GM19397 (cell line): ENCODE results near the gene ARHGEF3.

Experiments used
- ATAC-seq: cut with Tn5 transposase; IDR thresholded peaks from one replicate; pipeline ENCODE4 v1.9.1; 2021; ENCODE audit warnings: mild to moderate bottlenecking, moderate library complexity; ENCODE audit not compliant: unreplicated experiment

ARHGEF3 gene

DNA sequence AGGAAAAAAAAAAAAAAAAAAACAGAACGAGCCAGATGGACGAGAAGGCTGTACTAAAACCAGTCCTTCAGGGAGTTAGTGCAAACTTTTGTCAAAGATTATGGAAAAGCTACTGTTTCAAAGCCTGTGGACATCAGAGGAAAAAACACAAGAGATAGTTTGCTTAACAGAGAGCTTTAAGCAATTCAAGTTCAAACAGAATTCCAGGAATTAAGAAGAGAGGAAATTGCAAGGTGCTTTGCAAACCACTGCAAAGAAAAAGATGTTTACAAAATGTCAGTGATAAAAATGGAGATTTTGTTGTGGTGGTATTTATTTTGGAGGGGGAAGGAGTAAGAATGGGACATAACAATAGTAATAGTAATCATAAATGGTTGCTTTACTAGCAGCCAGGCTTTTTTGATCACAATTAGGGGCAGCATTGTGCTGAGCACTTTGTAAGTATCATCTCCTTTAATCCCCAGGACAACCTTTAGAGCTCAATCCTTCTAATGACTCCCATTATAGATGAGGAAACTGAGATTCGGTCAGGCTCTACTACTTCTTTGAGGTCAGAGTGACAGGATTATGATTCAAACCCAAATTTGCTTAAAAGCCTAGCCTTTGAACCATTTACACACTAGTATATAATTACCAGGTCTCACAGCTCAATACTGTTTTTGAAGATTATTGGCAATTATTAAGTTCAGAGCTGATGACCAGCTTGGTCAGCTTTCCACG, 22.4 kb upstream of the ARHGEF3 start:
- ATAC-seq, result no peak

DNA sequence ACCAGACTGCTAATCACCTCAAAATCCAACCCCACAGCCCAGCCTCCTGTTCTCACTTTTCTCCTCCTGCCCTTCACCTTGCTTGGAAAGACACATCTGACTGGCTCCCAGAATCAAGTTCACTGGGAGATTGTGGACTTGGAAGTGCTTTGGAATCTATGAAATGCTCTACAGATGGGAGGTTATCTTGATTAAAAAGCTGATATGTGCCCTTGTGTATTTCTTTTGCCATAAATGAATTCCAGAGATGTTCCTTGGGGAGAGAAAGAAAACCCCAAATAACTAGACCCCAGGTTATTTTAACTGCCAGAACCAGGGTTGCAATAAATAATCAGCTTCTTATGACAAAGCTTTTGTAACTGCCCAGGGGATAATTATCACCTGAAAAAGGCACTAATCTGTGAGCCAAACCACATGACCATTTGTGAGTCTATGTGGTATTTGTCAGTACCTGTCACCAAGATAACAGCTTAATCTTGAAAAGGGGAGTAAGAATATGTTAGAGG, 21.7 kb upstream of the ARHGEF3 start:
- ATAC-seq, result no peak

- no peak for ATAC-seq
Observed at GRCh38 chr3:56822501-56822900, 20.8 kb upstream of the ARHGEF3 start.

DNA sequence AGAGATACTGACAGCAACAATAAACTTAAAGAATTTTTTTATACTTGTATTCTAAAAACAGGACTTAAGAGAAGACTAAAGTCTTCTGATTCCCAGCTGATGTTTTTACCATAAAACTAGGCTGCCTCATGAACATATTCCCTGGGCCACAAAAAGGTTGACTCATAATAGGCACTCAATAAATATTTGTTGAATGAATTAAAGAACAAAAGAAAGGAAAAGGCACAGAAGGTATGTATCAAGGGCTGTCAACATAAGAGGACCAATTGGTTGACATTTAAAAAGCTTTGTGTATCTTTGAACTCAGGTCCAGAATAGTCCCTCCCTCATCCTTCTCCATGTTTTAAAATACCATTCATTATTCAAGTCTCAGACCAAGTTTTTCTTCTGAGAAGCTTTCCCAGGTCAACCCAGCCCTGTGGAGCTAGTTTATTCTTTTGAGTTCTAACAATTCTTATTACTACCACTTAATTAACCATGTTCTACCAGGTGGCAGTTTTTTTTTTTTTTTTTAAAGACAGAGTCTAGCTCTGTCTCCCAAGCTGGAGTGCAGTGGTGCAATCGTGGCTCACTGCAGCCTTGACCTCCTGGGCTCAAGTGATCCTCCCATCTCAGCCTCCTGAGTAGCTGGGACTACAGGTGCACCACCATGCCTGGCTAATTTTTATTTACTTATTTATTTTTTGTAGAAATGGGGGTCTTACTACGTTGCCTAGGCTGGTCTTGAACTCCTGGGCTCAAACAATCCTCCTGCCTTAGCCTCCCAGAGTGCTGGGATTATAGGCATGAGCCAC, 17.5 kb upstream of the ARHGEF3 start:
- ATAC-seq, result no peak

GRCh38 chr3:56818156-56818985, 16.6 kb upstream of the ARHGEF3 start:
- ATAC-seq, result no peak

DNA sequence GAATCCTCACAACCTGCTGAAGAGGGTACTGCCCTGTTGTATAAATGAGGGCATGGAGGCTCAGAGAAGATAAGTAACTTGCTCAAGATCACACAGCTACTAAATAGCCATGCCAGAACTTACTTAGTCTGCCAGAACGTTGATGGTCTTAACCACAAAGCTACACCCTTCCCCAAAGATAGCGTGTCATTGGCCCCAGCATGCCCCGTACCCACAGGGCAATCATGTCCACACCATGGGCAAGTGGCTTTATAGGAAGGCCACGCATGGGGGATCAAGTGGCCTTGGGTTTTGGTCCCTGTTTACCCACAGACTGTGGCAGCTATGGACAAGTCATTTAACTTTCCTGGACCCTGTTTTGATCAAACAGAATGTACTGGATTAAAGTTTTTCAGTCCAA, 15.9 kb upstream of the ARHGEF3 start:
- ATAC-seq, result no peak

DNA sequence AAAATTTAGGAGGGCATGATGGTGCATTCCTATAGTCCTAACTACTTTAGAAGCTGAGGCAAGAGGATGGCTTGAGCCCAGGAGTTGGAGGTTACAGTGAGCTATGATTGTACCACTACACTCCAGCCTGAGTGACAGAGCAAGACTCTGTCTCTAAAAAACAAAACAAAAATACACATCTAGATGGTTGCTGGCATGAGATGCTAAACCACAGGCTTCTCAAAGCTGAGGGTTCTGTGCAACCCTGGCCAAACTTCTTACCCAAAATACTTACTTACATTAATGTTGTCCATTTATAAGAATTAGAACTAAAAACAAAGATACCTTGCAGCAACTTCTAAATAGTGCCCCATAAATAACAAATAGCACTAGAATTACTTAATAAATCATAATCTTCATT, 14.3 kb upstream of the ARHGEF3 start:
- no peak for ATAC-seq

- no peak for ATAC-seq
Observed at GRCh38 chr3:56815589-56815988, 13.8 kb upstream of the ARHGEF3 start.

GRCh38 chr3:56813653-56813960, 11.9 kb upstream of the ARHGEF3 start:
- ATAC-seq, result no peak

DNA sequence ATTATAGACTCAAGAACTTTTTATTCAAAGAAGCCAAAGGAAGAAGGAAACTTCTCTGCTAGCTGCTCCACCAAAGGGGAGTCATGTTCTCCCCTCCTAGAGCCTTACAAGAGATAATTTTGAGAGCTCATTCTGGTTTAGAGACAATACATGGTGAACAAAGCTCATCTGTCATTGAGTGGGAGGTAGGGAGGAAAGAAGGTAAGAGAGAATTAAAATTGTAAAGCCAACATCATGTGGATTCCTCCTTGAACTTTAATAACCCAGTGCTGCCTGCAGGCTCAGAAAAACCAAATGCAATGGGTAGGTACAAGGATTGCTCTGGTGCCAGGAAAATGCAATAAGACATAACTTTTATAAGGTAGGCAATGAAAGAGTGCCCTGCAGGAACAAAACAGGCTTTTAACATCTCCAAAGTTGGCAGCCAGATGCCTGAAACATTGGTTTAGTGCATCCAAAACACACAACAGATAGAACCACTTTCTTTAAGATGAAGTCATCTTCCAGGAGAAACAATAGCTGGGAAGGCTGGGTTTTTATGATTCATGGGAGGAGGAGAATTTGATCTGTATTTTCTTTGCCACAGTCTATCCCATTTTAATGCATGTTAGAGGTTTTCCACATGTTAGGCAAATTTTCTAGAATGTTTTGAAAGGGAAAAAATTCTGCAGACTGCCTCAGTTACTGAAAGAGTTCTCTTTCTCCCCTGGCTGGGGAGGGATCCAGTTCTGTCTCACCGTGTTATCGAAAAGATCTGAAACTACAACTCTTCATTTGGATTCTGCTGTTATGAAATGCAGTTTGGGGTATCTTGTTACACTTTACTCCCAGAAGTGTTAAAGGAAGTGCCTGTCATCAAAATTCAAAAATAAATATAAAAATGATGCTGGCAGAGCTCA, 11.3 kb upstream of the ARHGEF3 start:
- ATAC-seq, result no peak

DNA sequence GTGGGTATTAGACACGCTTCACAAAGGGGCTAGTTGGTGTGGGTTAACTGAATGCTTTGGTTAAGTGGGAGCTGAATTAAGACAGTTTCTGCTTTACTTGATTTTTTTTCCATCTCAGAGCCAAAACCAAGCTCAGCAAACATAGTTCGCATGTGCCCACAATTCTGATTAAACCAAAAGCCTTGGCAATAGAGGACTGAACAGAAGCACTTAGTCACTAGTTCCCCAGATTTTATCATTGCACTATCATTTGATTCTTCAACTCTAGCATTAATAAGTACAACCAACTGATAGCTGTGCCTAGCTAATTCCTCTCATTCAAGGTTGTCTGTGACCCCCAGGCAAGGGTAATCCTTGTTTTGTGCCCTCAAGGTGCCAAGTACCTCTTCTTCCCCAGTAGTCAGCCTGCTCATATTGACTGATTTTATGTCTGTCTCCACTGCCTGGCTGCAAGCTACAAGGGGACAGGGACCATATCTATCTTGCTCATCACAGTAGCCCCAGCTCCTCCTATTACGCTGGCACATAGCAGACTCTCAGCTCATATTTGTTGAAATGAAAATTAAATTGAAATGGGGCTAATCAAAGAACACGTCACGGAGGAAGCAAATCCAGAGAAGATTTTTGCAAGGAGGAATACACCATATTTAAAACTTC, 9.9 kb upstream of the ARHGEF3 start:
- ATAC-seq, result no peak

DNA sequence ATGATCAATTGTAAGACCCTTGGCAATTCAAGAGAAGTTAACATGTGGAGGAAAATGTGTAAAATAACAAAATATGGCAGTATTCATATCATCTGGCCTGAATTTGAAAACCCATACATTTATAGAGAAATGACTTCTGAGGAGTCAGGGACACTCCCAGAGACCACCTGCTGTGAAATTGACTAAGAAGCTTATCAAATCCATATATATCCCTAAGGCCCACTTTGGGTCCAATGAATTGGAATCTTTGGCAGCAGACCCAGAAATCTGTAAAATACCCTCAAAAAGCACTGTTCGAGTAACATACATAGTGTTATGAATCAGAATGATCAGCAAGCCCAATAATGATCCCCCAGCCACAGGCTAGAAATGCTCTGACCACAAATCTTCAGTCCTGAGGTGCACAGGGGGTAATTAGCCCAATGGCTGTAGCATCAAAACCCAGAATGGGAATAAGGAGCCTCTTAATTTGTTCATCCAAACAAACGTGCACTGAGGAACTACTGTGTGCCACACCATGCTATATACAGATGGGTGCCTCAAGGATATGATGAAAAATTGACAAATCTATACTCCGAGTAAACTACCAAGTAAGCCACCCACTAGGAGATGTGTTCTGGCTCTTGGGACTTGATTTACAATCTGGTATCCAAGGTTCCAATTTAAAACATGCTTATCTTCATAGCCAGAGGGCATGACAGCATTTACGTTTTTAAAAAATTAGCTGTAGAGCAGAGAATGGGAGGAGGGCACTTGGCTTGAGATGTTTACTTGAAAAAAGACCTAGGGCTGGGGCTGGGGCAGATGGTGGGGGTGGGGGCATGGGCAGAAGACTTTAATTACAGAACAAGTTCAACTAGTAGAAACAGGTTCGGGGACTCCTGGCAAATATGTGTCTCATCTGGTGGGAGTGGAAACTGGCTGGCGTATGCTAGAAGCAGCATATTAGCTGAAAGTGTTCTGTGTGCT, 9.1 kb upstream of the ARHGEF3 start:
- no peak for ATAC-seq

DNA sequence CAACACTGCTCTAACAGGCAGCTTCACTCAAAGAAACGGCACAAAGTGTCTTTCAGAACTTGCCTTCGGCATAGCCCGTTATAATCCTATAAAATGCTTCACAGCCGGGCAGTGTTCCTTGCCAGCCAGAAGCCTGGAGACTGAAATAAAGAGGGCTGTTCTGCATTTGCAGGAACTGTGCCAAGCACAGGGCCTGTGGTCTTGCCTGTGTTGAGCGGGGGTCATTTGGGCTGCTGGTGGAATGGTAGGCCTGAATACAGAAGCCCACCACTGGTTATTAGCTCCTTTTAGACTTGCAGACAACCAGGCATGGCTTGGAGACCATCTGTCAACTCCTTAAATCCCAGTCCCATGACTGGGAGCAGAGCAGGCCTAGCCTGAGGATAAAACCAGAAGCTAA, 4.7 kb upstream of the ARHGEF3 start:
- no peak for ATAC-seq

DNA sequence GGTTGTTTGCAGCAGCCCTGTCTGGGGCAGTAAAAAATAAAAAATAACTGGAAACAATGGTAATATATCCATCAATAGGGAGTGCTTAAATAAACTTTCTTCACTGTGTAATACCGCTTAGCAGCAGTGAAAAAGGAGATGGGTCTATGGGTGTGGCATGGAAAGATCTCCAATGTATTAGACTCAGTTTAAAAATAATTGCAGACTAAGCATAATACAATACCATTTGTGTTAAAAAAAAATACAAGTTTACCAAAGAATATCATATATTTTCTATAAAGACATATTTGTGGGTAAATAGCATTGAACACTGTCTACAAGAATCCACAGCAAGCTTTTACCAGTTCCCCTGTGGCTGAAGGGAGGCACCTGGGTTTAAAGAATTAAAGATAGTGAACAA, 1.0 kb upstream of the ARHGEF3 start:
- ATAC-seq, result no peak

GRCh38 chr3:56802378-56802745, 613 bp upstream of the ARHGEF3 start:
- ATAC-seq, result no peak

DNA sequence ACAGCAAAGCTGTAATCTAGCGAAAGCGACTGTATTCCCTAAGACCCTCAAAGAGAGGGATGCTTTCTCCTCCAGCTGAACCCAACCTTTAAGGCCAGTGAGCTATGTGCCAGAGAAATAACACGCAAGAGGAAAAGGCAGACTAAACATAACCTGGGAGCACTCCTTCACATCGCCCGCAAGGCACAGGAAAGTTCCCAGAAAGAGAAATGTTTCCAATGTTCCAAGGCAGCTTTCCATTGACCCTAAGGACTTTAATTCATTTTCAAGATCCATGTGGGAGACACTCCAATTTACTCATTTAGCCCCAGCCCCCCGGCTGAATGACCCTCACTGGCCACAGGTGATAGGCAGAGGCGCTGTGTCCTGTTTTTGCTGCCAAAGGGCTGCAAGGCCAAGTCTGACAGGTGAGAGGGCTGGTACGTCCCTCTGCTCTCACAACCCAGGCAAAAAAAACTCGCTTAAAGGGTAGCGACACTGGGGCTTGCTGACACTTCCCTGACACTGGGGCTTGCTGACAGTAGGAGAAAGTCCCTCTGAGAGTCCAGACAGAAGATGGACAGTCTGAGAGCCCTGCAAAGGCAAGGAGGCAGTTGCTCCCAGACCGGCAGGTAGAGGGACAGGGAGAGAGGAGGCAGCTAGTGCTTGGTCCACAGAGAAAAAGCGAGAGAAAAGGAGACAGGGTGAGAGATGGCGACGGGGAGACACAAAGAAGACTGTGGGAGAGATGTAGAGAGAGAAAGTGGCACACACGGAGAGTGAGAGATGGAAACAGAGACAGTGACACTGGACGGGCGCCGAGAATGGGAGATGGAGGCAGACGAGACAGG, 702 bp downstream of the ARHGEF3 start:
- no peak for ATAC-seq

- no peak for ATAC-seq
Observed at GRCh38 chr3:56800130-56800831, 1.5 kb downstream of the ARHGEF3 start.
